ENCODE results near the gene EZR. TPM values are rescaled to one million over a fixed set of nuclear protein-coding genes. Genes with fewer than 3 reads are reported as not detected.

The EZR gene
- total and polyA plus RNA-seq, 2 of the 13 experiments (the other 11 are each of a cell fraction or from before 2014, with no cell fraction given), result 34.7 to 60.3 TPM

DNA sequence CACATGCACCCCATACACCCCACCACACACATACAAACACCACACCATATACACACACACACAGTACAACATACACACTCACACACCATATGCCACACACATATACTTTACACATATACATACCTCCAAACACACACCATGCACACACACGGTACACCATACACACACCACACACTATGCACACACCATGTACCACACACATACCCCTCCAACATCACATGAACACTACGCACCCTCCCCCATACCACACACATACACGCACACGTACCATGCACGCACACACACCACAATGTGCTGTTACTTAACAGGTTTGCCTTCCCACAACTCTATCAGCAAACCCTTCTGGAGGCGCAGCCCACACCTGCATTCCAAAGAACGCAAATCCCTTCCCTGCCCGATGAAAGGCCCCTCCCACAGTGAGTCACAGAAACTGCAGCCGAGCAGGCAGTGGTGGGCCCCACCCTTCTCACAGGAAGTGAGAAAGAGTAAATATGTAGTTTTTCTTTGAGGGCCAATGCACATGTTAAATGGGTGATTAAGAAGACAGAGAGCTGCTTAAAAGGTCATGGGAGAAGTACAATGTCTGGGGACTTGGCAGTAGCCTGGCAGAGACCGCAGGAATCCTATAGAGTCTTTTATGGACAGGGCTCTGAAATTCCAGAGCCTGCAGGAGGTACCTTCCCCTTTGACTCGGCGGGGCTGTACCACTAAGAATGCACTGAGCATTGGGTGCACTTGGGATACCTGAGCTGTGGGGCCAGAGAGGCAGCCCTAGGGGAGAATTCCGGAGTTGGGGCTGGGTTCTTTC, 34.1 kb upstream of the EZR start (continued):
- TF ChIP-seq, protein P1, sequence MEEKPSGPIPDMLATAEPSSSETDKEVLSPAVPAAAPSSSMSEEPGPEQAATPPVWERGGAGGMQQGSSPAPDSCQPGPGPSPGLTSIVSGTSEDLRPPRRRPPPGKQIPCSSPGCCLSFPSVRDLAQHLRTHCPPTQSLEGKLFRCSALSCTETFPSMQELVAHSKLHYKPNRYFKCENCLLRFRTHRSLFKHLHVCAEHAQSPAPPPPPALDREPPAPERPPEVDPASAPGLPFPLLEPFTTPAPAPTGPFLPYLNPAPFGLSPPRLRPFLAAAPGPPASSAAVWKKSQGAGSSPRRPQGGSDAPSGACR (CRISPR knock-in tag; IDR thresholded peaks at IDR 0.05), result no peak
- TF ChIP-seq KDM5A (IDR thresholded peaks at IDR 0.05; ENCODE audit: borderline replicate concordance, low read length), result no peak
- TF ChIP-seq ZNF629 (CRISPR knock-in tag; conservative IDR thresholded peaks at IDR 0.05), result 0 out of 2 replicates have a peak, but pooled peaks have one; percentile 16
- TF ChIP-seq, protein P2, sequence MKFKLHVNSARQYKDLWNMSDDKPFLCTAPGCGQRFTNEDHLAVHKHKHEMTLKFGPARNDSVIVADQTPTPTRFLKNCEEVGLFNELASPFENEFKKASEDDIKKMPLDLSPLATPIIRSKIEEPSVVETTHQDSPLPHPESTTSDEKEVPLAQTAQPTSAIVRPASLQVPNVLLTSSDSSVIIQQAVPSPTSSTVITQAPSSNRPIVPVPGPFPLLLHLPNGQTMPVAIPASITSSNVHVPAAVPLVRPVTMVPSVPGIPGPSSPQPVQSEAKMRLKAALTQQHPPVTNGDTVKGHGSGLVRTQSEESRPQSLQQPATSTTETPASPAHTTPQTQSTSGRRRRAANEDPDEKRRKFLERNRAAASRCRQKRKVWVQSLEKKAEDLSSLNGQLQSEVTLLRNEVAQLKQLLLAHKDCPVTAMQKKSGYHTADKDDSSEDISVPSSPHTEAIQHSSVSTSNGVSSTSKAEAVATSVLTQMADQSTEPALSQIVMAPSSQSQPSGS (CRISPR knock-in tag; IDR thresholded peaks at IDR 0.05), result no peak
- TF ChIP-seq ISL2 (CRISPR knock-in tag; IDR thresholded peaks at IDR 0.05), result 0 out of 2 replicates have a peak, but pooled peaks have one; percentile 17
- peak; percentile 70 for TF ChIP-seq GFI1 (CRISPR knock-in tag; IDR thresholded peaks at IDR 0.05; ENCODE audit: borderline replicate concordance)
- TF ChIP-seq, protein P3, sequence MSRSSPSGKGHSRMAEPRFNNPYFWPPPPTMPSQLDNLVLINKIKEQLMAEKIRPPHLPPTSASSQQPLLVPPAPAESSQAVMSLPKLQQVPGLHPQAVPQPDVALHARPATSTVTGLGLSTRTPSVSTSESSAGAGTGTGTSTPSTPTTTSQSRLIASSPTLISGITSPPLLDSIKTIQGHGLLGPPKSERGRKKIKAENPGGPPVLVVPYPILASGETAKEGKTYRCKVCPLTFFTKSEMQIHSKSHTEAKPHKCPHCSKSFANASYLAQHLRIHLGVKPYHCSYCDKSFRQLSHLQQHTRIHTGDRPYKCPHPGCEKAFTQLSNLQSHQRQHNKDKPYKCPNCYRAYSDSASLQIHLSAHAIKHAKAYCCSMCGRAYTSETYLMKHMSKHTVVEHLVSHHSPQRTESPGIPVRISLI (CRISPR knock-in tag; IDR thresholded peaks at IDR 0.05; ENCODE audit: borderline replicate concordance), result no peak
- no peak for TF ChIP-seq FOXA1 (IDR thresholded peaks at IDR 0.05)
- TF ChIP-seq FOXA1 (CRISPR knock-in tag; IDR thresholded peaks at IDR 0.05), result peak; percentile 84
- no peak for TF ChIP-seq GZF1 (CRISPR knock-in tag; IDR thresholded peaks at IDR 0.05)
- TF ChIP-seq KDM2A (CRISPR knock-in tag; IDR thresholded peaks at IDR 0.05; ENCODE audit: borderline replicate concordance, low read depth), result peak; percentile 58; the same call in 1 of the 2 replicates
- TF ChIP-seq ZNF7 (CRISPR knock-in tag; IDR thresholded peaks at IDR 0.05), result no peak
- TF ChIP-seq ZBTB8A (CRISPR knock-in tag; IDR thresholded peaks at IDR 0.05; ENCODE audit: borderline replicate concordance, low read depth), result no peak
- no peak for TF ChIP-seq FLYWCH1 (CRISPR knock-in tag; IDR thresholded peaks at IDR 0.05)
- no peak for TF ChIP-seq MTA1 (CRISPR knock-in tag; IDR thresholded peaks at IDR 0.05; ENCODE audit: borderline replicate concordance)
- TF ChIP-seq ZNF260 (CRISPR knock-in tag; IDR thresholded peaks at IDR 0.05; ENCODE audit: borderline replicate concordance, low read depth), result no peak
- peak; percentile 36; the same call in 1 of the 2 replicates for TF ChIP-seq DPF2 (CRISPR knock-in tag; IDR thresholded peaks at IDR 0.05; ENCODE audit: borderline replicate concordance, low read depth)
- TF ChIP-seq ESRRA (CRISPR knock-in tag; IDR thresholded peaks at IDR 0.05; ENCODE audit: low read depth), result no peak
- peak; percentile 40; the same call in 1 of the 2 replicates for TF ChIP-seq ZNF605 (CRISPR knock-in tag; IDR thresholded peaks at IDR 0.05)
- TF ChIP-seq ETV5 (CRISPR knock-in tag; IDR thresholded peaks at IDR 0.05; ENCODE audit: borderline replicate concordance), result peak; percentile 92
- TF ChIP-seq HNRNPK (IDR thresholded peaks at IDR 0.05; ENCODE audit: low read depth, low read length, poor library complexity, severe bottlenecking), result no peak
- TF ChIP-seq, protein P4, sequence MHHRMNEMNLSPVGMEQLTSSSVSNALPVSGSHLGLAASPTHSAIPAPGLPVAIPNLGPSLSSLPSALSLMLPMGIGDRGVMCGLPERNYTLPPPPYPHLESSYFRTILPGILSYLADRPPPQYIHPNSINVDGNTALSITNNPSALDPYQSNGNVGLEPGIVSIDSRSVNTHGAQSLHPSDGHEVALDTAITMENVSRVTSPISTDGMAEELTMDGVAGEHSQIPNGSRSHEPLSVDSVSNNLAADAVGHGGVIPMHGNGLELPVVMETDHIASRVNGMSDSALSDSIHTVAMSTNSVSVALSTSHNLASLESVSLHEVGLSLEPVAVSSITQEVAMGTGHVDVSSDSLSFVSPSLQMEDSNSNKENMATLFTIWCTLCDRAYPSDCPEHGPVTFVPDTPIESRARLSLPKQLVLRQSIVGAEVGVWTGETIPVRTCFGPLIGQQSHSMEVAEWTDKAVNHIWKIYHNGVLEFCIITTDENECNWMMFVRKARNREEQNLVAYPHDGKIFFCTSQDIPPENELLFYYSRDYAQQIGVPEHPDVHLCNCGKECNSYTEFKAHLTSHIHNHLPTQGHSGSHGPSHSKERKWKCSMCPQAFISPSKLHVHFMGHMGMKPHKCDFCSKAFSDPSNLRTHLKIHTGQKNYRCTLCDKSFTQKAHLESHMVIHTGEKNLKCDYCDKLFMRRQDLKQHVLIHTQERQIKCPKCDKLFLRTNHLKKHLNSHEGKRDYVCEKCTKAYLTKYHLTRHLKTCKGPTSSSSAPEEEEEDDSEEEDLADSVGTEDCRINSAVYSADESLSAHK (CRISPR knock-in tag; IDR thresholded peaks at IDR 0.05; ENCODE audit: borderline replicate concordance), result no peak
- TF ChIP-seq, protein P5, sequence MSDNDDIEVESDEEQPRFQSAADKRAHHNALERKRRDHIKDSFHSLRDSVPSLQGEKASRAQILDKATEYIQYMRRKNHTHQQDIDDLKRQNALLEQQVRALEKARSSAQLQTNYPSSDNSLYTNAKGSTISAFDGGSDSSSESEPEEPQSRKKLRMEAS (IDR thresholded peaks at IDR 0.05), result peak; percentile 25; the same call in 1 of the 2 replicates
- no peak for TF ChIP-seq KAT2B (IDR thresholded peaks at IDR 0.05; ENCODE audit: borderline replicate concordance, low read depth, low read length)
